ENCODE data around the gene JMJD8.

GRCh38 chr16:711548-712320 lies 27.6 kb upstream of the JMJD8 start:
- peak; percentile 93 to 96 (median 94) for TF ChIP-seq CTCF (IDR thresholded peaks at IDR 0.05)
- TF ChIP-seq POLR2A (IDR thresholded peaks at IDR 0.05; ENCODE audit: low read depth) = no peak
- TF ChIP-seq POLR2AphosphoS5 (IDR thresholded peaks at IDR 0.05) = peak in 1 of 2 donors; percentile 32

Measured in esophagus muscularis mucosa (tissue), 3 donors.